ENCODE measurements around the gene CFAP73. TPM values are rescaled to one million over a fixed set of nuclear protein-coding genes. Genes with fewer than 3 reads are reported as not detected.
A peak's percentile ranks its signal among the peaks of the same experiment; 100 is the strongest.

The CFAP73 gene
- total and polyA plus RNA-seq, 2 donors from 2014 or later: 0.52 to 2.4 TPM

DNA sequence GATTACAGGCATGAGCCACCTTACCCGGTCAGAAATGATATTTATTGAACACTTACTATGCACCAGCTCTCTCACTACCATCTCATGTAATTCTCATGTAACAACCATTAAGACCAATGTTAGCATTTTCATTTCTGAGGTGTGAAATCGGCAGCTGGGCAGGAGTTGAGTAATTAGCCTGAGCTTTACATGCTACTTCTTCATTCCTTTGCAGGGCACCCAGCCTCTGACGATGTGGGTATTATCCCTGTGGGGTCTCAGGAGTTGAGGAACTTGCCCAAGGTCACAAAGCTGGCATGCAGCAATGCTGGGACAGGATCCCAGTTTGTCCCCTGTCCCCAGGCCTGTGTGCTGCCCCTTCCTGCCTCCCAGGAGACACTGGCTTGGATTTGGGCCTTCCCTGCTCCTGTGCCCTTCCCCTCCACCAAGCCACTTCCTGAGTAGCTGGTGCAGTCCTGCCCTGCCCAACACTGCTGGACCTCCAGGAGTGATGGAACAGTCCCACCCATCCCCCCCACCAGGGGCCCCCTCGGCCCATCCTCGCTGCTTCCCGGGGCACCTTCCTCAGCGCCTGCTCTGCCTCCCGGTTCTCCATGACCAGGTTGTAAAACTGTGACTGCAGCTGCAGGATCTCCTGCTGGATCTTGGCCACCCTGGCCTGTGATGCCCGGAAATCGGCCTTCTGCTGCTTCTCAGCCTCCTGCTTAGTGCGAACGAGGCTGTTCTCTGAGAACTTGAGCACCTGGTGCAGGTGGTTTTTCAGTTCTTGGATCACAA lies 50.7 kb downstream of the CFAP73 start:
- H3K27ac ChIP-seq (ENCODE audit: low read depth in 2 of 2, low read length in 2 of 2): no peak overlapping the region
- intact Hi-C loops (cut with DNase I): no loop called here

DNA sequence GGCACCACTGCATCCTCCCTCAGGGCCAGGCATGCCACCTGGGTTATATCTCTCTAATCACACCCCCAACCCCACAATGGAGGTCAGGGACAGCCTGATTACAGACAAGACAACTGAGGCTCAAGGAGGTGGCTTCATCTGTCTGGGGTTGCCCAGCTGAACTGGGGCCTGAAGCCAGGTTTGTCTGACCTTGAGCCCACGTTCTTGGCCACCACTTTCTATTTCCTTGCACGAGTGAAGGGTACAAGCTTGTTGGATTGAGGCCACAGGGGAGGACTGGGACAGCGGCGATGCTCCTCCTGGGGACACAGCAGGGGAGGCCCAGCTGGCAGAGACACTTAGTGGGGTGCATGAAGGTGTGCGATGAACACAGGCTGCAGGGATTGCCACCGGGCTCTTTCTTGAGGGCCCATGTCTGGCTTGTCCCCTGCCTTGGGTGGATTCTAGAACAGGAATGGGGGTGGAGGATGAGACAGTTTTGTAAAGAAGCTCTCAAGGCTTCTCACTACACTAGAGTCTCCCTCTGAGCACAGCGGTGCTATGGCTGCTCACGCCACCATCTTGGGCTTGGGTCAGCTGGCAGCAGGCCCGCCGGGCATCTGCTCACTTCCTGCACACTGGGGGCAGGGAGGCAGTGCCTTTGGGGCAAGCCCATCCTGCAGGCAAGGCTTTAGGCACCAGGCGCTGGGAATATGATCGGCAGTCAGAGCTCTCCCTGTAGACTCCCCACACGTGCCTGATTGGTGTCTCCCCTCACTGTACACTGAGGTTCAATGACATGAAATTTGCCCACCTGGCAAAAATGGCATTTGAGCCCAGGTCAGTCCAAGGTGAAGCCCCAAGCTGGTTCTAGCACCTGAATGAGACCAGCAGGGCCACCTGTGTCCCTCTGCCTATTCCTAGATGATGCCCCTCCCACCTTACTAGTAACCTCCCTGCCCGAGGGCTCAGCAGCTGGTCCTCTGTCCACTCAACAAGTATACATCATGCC lies 52.0 kb downstream of the CFAP73 start:
- Histone ChIP-seq H3K36me3 (ENCODE audit: control insufficient read depth in 2 of 3, insufficient read depth in 3 of 3, low read length in 3 of 3) (no peaks in the 10 kb centered on the region), H3K4me1 (ENCODE audit: control insufficient read depth in 2 of 3, insufficient read depth in 2 of 3, low read depth in 1 of 3, low read length in 3 of 3) (peaks cover 0 to 9% (median 0%) of the 10 kb centered on the region in 3 donors), H3K9ac (ENCODE audit: low read length in 3 of 3) (no peak overlapping the region), H3K27ac (ENCODE audit: low read depth in 2 of 2, low read length in 2 of 2) (no peak overlapping the region), H3K27me3 (ENCODE audit: control insufficient read depth, insufficient read depth, low read length) (no peaks in the 10 kb centered on the region), H3K9me3 (ENCODE audit: control insufficient read depth in 2 of 3, insufficient read depth in 1 of 3, low read length in 3 of 3) (no peaks in the 10 kb centered on the region), H3K4me3 (ENCODE audit: low read length in 3 of 3) (no peak overlapping the region)
- TF ChIP-seq, protein P1, sequence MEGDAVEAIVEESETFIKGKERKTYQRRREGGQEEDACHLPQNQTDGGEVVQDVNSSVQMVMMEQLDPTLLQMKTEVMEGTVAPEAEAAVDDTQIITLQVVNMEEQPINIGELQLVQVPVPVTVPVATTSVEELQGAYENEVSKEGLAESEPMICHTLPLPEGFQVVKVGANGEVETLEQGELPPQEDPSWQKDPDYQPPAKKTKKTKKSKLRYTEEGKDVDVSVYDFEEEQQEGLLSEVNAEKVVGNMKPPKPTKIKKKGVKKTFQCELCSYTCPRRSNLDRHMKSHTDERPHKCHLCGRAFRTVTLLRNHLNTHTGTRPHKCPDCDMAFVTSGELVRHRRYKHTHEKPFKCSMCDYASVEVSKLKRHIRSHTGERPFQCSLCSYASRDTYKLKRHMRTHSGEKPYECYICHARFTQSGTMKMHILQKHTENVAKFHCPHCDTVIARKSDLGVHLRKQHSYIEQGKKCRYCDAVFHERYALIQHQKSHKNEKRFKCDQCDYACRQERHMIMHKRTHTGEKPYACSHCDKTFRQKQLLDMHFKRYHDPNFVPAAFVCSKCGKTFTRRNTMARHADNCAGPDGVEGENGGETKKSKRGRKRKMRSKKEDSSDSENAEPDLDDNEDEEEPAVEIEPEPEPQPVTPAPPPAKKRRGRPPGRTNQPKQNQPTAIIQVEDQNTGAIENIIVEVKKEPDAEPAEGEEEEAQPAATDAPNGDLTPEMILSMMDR (IDR thresholded peaks at IDR 0.05; ENCODE audit: borderline replicate concordance, extremely low read depth, insufficient read depth): no peak
- FAIRE-seq: no peak
- intact Hi-C loops (cut with DNase I): no loop called here
- DNase-seq: peak in 1 of 5 donors; percentile 66

More for the DNA sequence above, 50.7 kb downstream of the CFAP73 start:
- no peak for FAIRE-seq
- Histone ChIP-seq H3K9ac (ENCODE audit: low read length in 3 of 3) (no peak overlapping the region), H3K27me3 (ENCODE audit: control insufficient read depth, insufficient read depth, low read length) (no peaks in the 10 kb centered on the region), H3K36me3 (ENCODE audit: control insufficient read depth in 2 of 3, insufficient read depth in 3 of 3, low read length in 3 of 3) (no peaks in the 10 kb centered on the region), H3K4me3 (ENCODE audit: low read length in 3 of 3) (no peak overlapping the region), H3K9me3 (ENCODE audit: control insufficient read depth in 2 of 3, insufficient read depth in 1 of 3, low read length in 3 of 3) (no peaks in the 10 kb centered on the region), H3K4me1 (ENCODE audit: control insufficient read depth in 2 of 3, insufficient read depth in 2 of 3, low read depth in 1 of 3, low read length in 3 of 3) (peaks cover 0 to 9% (median 0%) of the 10 kb centered on the region in 3 donors)
- TF ChIP-seq, protein P1 (IDR thresholded peaks at IDR 0.05; ENCODE audit: borderline replicate concordance, extremely low read depth, insufficient read depth): no peak
- DNase-seq: peak in 1 of 5 donors; percentile 46

DNA sequence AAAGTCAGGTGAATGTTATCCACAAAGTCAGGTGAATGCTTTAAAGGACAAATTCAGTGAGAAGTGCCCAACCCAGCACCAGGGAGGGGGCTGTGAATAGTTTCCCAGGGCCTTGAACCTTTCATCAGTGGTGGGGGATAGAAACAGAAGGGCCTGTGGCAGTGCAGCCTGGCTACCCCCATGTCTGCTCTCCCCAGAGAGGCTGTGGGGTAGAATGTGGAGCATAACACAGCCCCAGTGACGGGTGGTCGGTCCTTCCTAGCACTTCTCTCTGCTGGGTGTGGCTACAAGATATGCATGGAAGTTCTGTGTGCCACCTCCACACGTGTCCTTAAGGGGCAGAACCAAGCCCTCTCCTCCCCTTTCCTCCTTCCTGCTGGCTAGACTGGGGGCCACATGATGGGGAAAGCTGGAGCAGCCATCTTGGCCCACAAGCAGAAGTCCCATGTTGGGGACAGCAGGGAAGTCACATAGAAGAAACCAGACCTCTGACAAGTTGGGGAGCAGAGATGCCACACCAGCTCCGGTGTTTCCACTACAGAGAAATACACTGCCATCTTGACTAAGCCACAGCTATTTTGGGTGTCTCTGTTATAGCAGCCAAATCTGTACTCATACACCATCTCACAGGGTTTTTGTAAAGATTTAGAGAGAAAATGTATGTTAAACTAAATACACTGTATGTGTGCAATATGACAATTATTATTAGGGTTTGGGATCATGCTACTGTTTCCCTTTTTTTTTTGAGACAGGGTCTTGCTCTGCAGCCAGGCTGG lies 53.0 kb downstream of the CFAP73 start:
- DNase-seq: peak in 1 of 5 donors; percentile 23

More for the DNA sequence above, 53.0 kb downstream of the CFAP73 start:
- Histone ChIP-seq H3K27me3 (ENCODE audit: control insufficient read depth, insufficient read depth, low read length) (no peaks in the 10 kb centered on the region), H3K4me3 (ENCODE audit: low read length in 3 of 3) (no peak overlapping the region), H3K9ac (ENCODE audit: low read length in 3 of 3) (no peak overlapping the region), H3K27ac (ENCODE audit: low read depth in 2 of 2, low read length in 2 of 2) (no peak overlapping the region), H3K36me3 (ENCODE audit: control insufficient read depth in 2 of 3, insufficient read depth in 3 of 3, low read length in 3 of 3) (no peaks in the 10 kb centered on the region), H3K9me3 (ENCODE audit: control insufficient read depth in 2 of 3, insufficient read depth in 1 of 3, low read length in 3 of 3) (no peaks in the 10 kb centered on the region), H3K4me1 (ENCODE audit: control insufficient read depth in 2 of 3, insufficient read depth in 2 of 3, low read depth in 1 of 3, low read length in 3 of 3) (peaks cover 0 to 9% (median 0%) of the 10 kb centered on the region in 3 donors)
- no peak for FAIRE-seq
- intact Hi-C loops (cut with DNase I): no loop called here
- TF ChIP-seq, protein P1 (IDR thresholded peaks at IDR 0.05; ENCODE audit: borderline replicate concordance, extremely low read depth, insufficient read depth): no peak
